Measurements from ENCODE around the gene HNRNPR. TPM values are rescaled to one million over a fixed set of nuclear protein-coding genes. Genes with fewer than 3 reads are reported as not detected.

HNRNPR gene
- total and polyA plus RNA-seq, 2 donors (not counting 3 experiments of a cell fraction or from before 2014, with no cell fraction given): 111 to 171 TPM

GRCh38 chr1:23303524-23303923 is 40.6 kb downstream of the HNRNPR start:
- Histone ChIP-seq H3K9me3 (replicated peaks; ENCODE audit: control insufficient read depth, insufficient read depth, low read length) (no peaks in the 10 kb centered on the region), H3K4me1 (ENCODE audit: control insufficient read depth, extremely low read depth, insufficient read depth, low read length) (peaks cover 47% of the 10 kb centered on the region), H3K79me2 (ENCODE audit: control insufficient read depth, insufficient read depth, low read length) (peaks cover 9% of the 10 kb centered on the region), H3K27ac (ENCODE audit: insufficient read depth, low read depth, low read length) (peak overlapping the region; percentile 52), H4K20me1 (replicated peaks; ENCODE audit: control insufficient read depth, extremely low read depth, insufficient read depth, low read length) (no peaks in the 10 kb centered on the region), H3K9ac (replicated peaks; ENCODE audit: extremely low read depth, insufficient read depth, low read length) (peak overlapping the region; percentile 2), H3K36me3 (ENCODE audit: control insufficient read depth in 2 of 2, extremely low read depth in 1 of 2, insufficient read depth in 2 of 2, low read length in 2 of 2) (peaks cover 4 to 5% of the 10 kb centered on the region in 2 experiments), H2AFZ (ENCODE audit: low read depth, low read length) (no peak overlapping the region), H3K27me3 (ENCODE audit: control insufficient read depth in 2 of 2, insufficient read depth in 2 of 2, low read length in 2 of 2) (no peaks in the 10 kb centered on the region), H3K4me3 (replicated peaks in 1 of 3; ENCODE audit: insufficient read depth in 1 of 3, low read depth in 1 of 3, low read length in 3 of 3) (no peak overlapping the region), H3K9me1 (replicated peaks; ENCODE audit: control insufficient read depth, extremely low read depth, insufficient read depth, low read length) (no peaks in the 10 kb centered on the region), H3K4me2 (ENCODE audit: insufficient read depth, low read length) (peak overlapping the region; percentile 61)
- TF ChIP-seq POLR2A (IDR thresholded peaks at IDR 0.05; ENCODE audit: low read depth, low read length): no peak
- peak; percentile 14 for TF ChIP-seq JUN (IDR thresholded peaks at IDR 0.05; ENCODE audit: borderline replicate concordance, insufficient read depth, insufficient read length, low read depth)
- peak; percentile 32 for TF ChIP-seq POLR2AphosphoS5 (IDR thresholded peaks at IDR 0.05; ENCODE audit: insufficient read depth, low read depth, low read length)
- ChIA-PET POLR2A (interaction anchor here (0.8 kb wide), 1 partner anchor 13 kb away, joined by 6 read pairs; no protein-coding TSS in a partner anchor), CTCF (interaction anchor here (1.1 to 1.9 kb wide), 4 partner anchors 13 to 100 kb away, joined by 4 to 6 read pairs (median 4); partner anchors contain the start of gene HNRNPR)
- dilution Hi-C loops (cut with MboI; ENCODE audit: extremely low pct_ligation_motif_present, low sequenced_read_pairs) (no loop called here), intact Hi-C loops (cut with micrococcal nuclease) (no loop called here)
- peak; percentile 50 for FAIRE-seq
- DNase-seq (ENCODE audit: low read depth, low spot score): peak; percentile 54
- BruUV-seq (replicated peaks): no TSS peak

GRCh38 chr1:23296931-23297330 is 47.2 kb downstream of the HNRNPR start:
- TF ChIP-seq EZH2 (IDR thresholded peaks at IDR 0.05; ENCODE audit: borderline replicate concordance, low read depth, low read length, severe bottlenecking) (no peak), GATA2 (IDR thresholded peaks at IDR 0.05; ENCODE audit: insufficient read depth, insufficient read length, low read depth, low read length) (no peak), CTCF (IDR thresholded peaks at IDR 0.05; ENCODE audit: extremely low read depth in 1 of 2, insufficient read depth in 1 of 2, low read depth in 1 of 2, low read length in 2 of 2) (no peak), JUN (IDR thresholded peaks at IDR 0.05; ENCODE audit: borderline replicate concordance, insufficient read depth, insufficient read length, low read depth) (no peak), FOS (IDR thresholded peaks at IDR 0.05; ENCODE audit: borderline replicate concordance, insufficient read depth, low read length) (no peak), POLR2AphosphoS5 (IDR thresholded peaks at IDR 0.05; ENCODE audit: insufficient read depth, low read depth, low read length) (no peak), MYC (IDR thresholded peaks at IDR 0.05; ENCODE audit: low read depth, low read length) (no peak), MAX (IDR thresholded peaks at IDR 0.05; ENCODE audit: insufficient read depth, insufficient read length) (no peak), POLR2A (IDR thresholded peaks at IDR 0.05; ENCODE audit: low read depth, low read length) (no peak)
- Histone ChIP-seq H3K9me1 (replicated peaks; ENCODE audit: control insufficient read depth, extremely low read depth, insufficient read depth, low read length) (no peaks in the 10 kb centered on the region), H3K9me3 (replicated peaks; ENCODE audit: control insufficient read depth, insufficient read depth, low read length) (no peaks in the 10 kb centered on the region), H3K36me3 (ENCODE audit: control insufficient read depth in 2 of 2, extremely low read depth in 1 of 2, insufficient read depth in 2 of 2, low read length in 2 of 2) (peaks cover 5% of the 10 kb centered on the region in 2 experiments), H3K27ac (ENCODE audit: insufficient read depth, low read depth, low read length) (no peak overlapping the region), H3K4me3 (replicated peaks in 1 of 3; ENCODE audit: insufficient read depth in 1 of 3, low read depth in 1 of 3, low read length in 3 of 3) (no peak overlapping the region), H3K79me2 (ENCODE audit: control insufficient read depth, insufficient read depth, low read length) (no peaks in the 10 kb centered on the region), H4K20me1 (replicated peaks; ENCODE audit: control insufficient read depth, extremely low read depth, insufficient read depth, low read length) (no peaks in the 10 kb centered on the region), H3K4me1 (ENCODE audit: control insufficient read depth, extremely low read depth, insufficient read depth, low read length) (peaks cover 16% of the 10 kb centered on the region), H3K27me3 (ENCODE audit: control insufficient read depth in 2 of 2, insufficient read depth in 2 of 2, low read length in 2 of 2) (no peaks in the 10 kb centered on the region), H3K4me2 (ENCODE audit: insufficient read depth, low read length) (no peak overlapping the region), H3K9ac (replicated peaks; ENCODE audit: extremely low read depth, insufficient read depth, low read length) (no peak overlapping the region), H2AFZ (ENCODE audit: low read depth, low read length) (no peak overlapping the region)
- intact Hi-C loops (cut with micrococcal nuclease): no loop called here
- BruUV-seq (replicated peaks): no TSS peak
- FAIRE-seq: no peak
- ChIA-PET CTCF (no interaction called here), POLR2A (no interaction called here)
- dilution Hi-C loops (cut with MboI; ENCODE audit: extremely low pct_ligation_motif_present, low sequenced_read_pairs): no loop called here
- no peak for DNase-seq (ENCODE audit: low read depth, low spot score)

All from endothelial cell of umbilical vein (primary cell).